GM18909 (cell line): ENCODE results near the gene JHY.

ENCODE experiments used
- ATAC-seq: cut with Tn5 transposase; IDR thresholded peaks from one replicate; pipeline ENCODE4 v1.9.1; 2021; ENCODE audit warnings: mild to moderate bottlenecking; ENCODE audit not compliant: unreplicated experiment, poor library complexity

The JHY gene

DNA sequence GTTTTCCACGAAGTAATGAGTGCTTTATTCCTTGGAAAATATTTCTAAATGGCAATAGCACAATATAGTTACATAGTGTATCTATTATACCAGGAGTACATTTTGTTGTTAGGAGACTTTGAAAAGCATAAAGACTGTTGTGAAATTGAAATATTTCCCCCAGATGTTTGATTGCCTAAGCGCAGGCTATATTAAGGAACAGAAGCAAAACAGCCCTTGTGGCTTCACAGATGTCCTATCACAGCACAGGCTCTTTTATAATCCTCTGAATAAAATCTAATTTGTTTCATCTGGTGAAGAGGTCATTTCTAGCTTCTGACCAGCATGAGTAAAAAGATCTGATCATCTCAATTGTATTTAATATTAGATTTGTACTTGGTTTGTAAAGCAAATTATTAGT lies 50.9 kb downstream of the JHY start:
- ATAC-seq = no peak

- ATAC-seq = no peak
These were observed 55.4 kb downstream of the JHY start for GRCh38 chr11:122937983-122938382.

- no peak for ATAC-seq
These were observed 56.0 kb downstream of the JHY start for GRCh38 chr11:122938557-122938956.

GRCh38 chr11:122951211-122951610 lies 68.7 kb downstream of the JHY start:
- ATAC-seq = no peak

GRCh38 chr11:122954455-122954854 lies 71.9 kb downstream of the JHY start:
- no peak for ATAC-seq

GRCh38 chr11:122963961-122964360 lies 81.4 kb downstream of the JHY start:
- ATAC-seq = no peak

GRCh38 chr11:122976061-122976733 lies 93.6 kb downstream of the JHY start:
- no peak for ATAC-seq

DNA sequence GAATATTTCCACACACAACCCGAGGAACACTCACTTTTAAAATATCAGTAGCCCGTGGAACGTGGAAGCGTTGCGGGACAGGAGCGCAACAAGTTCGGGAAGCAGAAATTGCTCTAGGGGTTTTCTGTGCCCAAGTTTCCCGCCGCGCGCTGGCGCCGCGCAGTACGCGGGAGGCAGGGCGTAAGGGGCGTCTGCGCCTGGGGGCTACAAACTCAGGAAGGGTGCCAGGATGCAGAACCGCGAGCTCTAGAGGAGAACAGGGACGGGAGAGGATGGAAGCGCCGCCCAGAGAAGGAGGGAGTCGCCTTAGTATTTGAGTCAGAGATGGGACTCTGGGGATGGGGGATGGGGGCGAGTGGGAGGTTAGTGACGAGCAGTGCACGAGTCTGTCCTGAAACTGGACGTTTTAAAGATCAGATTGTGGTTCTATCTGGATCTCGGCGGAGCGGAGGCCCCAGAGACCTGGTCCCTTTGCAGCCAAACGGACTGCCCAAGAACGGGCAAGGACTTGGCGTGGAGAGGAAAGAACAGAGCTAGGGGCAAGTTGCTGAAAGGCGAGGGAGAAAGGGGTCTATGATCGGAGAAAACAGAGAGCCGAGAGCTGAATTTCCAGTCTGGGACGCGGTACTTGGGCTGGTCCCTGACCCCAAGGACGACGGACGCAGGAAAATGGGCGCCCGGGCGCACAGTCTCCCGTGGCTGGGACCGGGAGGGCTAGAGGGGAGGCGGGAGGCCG lies 94.3 kb downstream of the JHY start:
- no peak for ATAC-seq

GRCh38 chr11:122977470-122978298 lies 95.1 kb downstream of the JHY start:
- no peak for ATAC-seq

- ATAC-seq = no peak
These were observed 95.7 kb downstream of the JHY start for GRCh38 chr11:122978299-122978620.

DNA sequence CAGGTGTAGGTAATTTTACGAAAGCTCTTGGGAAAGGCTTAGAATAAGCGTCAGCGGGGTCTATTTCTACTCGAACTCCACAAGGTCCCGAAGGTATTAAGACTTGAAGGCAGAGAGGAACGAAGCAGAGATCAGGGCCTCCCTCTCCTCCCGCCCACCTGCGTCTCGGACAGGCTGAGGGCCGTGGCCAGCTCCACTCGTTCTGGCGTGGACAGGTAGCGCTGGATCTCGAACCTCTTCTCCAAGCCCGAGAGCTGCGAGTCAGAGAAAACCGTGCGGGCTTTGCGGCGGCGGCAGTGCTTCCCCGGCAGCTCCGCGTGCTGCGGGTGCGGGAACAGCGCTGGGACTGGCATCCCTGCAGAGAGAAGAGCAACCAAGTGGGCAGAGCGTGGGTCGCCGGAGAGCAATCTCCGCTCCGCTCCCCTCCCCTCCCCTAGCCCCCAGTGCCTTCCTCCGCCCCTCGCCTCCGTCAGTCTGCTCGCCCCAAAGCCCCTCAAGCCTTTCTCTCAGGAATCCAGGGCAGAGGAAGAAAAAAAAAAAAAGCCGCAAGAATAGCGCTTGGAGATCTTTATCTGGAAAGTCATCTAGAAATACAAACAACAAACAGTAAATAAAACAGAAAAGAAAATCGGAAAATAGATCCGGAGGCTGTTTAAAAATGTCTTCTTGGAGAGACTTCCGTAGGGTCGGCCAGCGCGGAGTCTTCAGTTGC lies 96.7 kb downstream of the JHY start:
- ATAC-seq = no peak

DNA sequence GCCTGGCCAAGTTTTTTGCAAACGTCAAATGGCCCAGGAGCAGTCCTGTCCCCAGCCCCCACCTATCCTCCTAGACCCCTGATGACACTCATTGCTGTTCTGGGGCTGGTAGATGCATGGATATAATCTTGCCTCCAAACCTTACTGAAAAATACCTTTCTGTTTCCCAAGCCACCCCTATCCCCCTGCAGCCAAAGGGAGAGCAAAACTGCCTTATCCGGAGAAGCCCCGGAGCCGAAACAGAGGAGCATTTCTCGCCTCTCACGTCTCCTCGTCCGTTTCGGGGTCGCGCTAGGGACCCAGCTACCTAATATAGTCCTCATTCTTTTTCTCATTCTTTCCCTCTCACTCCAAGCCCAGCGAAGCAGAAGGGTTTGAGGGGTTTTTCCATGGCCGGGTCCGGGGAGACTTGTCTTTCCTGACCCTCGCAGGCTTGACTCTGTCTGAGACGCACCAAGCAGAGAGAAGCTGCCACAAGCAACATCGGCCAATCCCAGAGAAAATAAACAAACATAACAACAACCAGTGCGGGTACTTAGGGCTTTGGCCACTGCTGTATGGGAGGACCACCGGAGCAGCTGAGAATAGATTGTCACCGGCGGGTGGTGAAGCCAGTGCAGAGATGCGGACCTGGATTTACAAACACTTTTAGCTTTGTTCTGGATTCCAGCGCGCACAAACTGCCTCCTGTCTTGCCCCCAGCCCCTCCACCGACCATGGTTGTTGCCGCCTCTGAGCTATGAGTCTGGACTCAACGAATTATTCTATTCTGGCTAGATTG lies 97.4 kb downstream of the JHY start:
- no peak for ATAC-seq

DNA sequence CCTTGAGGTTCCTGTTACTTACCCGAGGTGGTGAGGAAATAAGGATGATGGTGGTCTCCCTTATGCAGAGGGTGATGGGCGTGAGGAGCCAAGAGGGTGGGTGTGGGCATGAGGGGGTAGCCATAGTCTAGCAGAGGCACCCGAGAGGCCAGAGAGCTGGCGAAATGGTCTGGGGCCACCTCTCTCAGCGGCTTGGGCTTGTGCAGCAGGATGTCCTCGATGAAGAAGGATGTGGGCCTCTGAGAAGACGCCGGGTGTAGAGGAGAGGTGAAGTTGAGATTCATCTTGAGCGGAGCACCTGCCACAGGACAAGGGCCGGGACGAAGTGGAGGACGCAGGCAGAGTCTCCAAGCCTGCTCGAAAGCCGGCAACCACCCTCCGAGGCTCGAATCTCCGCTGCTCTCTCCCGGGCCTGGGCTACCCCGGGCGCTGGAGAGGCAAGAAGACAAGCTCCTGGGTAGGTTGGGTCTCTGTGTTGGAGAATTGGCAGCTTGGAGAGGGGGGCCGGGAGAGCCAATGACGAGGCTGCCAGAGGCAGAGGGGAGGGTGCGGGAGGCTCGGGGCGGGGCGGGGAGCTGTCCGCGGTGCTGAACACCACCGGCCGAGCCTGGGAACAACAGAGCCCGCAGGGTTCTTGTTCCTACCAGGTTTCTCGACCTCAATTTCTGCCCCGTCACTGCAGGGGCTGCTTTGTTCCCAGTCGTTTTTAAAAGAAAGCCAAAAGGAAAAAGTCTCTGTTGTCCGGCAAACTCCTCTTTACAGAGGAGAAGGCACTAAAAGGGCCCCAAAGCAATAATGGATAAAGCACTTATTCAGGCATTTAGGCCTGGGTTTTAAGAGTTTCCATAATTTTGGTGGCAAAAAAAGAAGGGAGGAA lies 99.1 kb downstream of the JHY start, which contains the start of gene BSX:
Gene BSX, minus strand, starts transcription at position 447 of the 877 bp plus-strand sequence. Its CDS starts 163 bp downstream, at position 284.
- ATAC-seq = no peak

- ATAC-seq = no peak
These were observed 101.1 kb downstream of the JHY start for GRCh38 chr11:122983438-122984185.

GRCh38 chr11:122984186-122985011 lies 101.8 kb downstream of the JHY start:
- ATAC-seq = no peak

DNA sequence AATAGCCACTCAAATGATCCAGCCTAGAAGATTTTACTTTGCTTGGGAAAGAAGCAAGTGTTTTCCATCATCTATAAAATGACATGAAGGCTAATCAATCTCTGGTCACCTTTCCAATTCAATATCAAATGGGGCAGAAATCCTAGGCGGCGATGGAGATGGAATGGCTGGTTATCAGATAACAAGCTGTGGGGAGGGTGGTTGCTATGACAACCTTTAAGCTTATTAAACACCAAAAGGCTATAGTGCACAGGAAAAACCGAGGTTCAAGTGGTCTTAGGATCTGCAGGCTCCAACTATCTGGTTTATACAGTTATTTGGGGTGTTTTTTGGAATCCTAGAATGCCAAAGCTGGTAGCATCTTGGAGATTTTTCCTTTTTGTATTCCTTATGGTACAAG lies 113.0 kb downstream of the JHY start:
- ATAC-seq = no peak

- no peak for ATAC-seq
These were observed 116.3 kb downstream of the JHY start for GRCh38 chr11:122998727-122999366.
